Measurements from ENCODE around the gene LDLRAD4. TPM values are rescaled to one million over a fixed set of nuclear protein-coding genes. Genes with fewer than 3 reads are reported as not detected.

LDLRAD4 gene
- total RNA-seq, 1 experiment from 2014 or later, result 1.7 TPM

DNA sequence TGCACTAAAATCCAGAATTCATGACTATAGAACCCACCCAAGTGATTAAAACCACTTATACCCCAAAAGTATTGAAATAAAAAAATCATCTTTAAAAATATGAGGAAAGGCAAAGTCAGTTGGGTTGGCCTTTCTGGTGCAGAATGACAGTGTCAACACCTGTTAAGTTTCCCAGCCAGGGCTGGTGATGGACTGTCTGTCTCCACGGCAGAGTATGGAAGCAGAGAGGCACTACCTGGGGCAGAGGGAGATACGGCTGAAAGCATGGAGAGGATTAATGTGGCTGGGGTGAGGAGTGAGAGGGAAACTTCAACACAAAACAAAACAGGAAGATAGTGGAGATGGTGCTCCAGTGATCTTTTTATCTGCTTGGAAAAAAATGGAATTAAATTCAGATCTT lies 292.0 kb downstream of the LDLRAD4 start:
- H3K27ac ChIP-seq, result no peak overlapping the region
- H2AFZ ChIP-seq, result no peak overlapping the region
- H3K4me2 ChIP-seq, result no peak overlapping the region
- H3K4me1 ChIP-seq (replicated peaks; ENCODE audit: insufficient read depth), result no peaks in the 10 kb centered on the region
- H3K4me3 ChIP-seq, result no peak overlapping the region
- H3K9me2 ChIP-seq (ENCODE audit: insufficient read depth), result no peaks in the 10 kb centered on the region
- no peak for DNase-seq
- no TSS peak for BruUV-seq (replicated peaks)
- no peaks in the 10 kb centered on the region for H4K20me1 ChIP-seq (ENCODE audit: insufficient read depth)
- TF ChIP-seq EZH2 (IDR thresholded peaks at IDR 0.05; ENCODE audit: low read depth), result no peak
- TF ChIP-seq, protein P1, sequence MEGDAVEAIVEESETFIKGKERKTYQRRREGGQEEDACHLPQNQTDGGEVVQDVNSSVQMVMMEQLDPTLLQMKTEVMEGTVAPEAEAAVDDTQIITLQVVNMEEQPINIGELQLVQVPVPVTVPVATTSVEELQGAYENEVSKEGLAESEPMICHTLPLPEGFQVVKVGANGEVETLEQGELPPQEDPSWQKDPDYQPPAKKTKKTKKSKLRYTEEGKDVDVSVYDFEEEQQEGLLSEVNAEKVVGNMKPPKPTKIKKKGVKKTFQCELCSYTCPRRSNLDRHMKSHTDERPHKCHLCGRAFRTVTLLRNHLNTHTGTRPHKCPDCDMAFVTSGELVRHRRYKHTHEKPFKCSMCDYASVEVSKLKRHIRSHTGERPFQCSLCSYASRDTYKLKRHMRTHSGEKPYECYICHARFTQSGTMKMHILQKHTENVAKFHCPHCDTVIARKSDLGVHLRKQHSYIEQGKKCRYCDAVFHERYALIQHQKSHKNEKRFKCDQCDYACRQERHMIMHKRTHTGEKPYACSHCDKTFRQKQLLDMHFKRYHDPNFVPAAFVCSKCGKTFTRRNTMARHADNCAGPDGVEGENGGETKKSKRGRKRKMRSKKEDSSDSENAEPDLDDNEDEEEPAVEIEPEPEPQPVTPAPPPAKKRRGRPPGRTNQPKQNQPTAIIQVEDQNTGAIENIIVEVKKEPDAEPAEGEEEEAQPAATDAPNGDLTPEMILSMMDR (conservative IDR thresholded peaks at IDR 0.05), result no peak
- no peaks in the 10 kb centered on the region for H3F3A ChIP-seq (ENCODE audit: insufficient read depth, low read depth)
- H3K27me3 ChIP-seq (ENCODE audit: insufficient read depth, low read depth), result peaks cover 75% of the 10 kb centered on the region
- no peaks in the 10 kb centered on the region for H3K79me2 ChIP-seq (ENCODE audit: low read depth)
- no peaks in the 10 kb centered on the region for H3K36me3 ChIP-seq (ENCODE audit: low read depth)
- POLR2A ChIA-PET (ENCODE audit: unreplicated experiment), result no interaction called here
- intact Hi-C loops (cut with micrococcal nuclease; ENCODE audit: unreplicated experiment), result no loop called here
- CTCF ChIA-PET, result no interaction called here
- H3K9me3 ChIP-seq (ENCODE audit: insufficient read depth, low read depth), result no peaks in the 10 kb centered on the region

DNA sequence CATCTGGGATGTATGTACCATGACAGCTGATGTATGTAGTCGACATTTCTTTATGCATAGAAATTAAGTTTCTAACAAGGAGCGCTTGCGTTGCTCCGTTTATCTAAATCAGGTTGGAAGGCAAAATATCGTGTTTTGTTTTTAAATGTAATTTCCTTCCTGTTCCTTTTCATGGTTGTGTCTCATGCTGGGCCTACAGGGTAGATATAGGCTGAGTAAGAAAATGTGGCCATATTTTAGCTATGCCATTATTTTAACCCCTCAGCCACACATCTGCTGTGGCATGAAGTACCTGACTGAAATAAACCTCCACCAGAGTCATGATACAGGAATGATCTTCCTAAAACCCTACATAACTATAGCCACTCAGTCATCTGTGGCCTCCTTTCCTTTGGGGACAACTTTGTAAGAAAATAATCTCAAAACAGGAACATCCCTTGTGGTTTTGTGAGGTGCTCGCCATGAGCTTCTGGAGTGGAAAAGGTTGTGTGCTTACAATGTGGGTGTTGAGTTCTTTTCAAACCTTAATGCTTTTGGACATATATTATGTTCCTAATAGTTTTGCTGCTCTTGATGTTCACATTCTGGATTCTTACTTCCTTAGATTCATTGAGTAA lies 293.5 kb downstream of the LDLRAD4 start:
- H3K27ac ChIP-seq, result no peak overlapping the region
- H3K79me2 ChIP-seq (ENCODE audit: low read depth), result no peaks in the 10 kb centered on the region
- no peak for DNase-seq
- intact Hi-C loops (cut with micrococcal nuclease; ENCODE audit: unreplicated experiment), result no loop called here
- H3K4me1 ChIP-seq (replicated peaks; ENCODE audit: insufficient read depth), result no peaks in the 10 kb centered on the region
- ChIA-PET POLR2A (ENCODE audit: unreplicated experiment) (no interaction called here), CTCF (no interaction called here)
- peaks cover 77% of the 10 kb centered on the region for H3K27me3 ChIP-seq (ENCODE audit: insufficient read depth, low read depth)
- H3K36me3 ChIP-seq (ENCODE audit: low read depth), result no peaks in the 10 kb centered on the region
- no TSS peak for BruUV-seq (replicated peaks)
- H2AFZ ChIP-seq, result no peak overlapping the region
- H3K4me2 ChIP-seq, result no peak overlapping the region
- no peaks in the 10 kb centered on the region for H4K20me1 ChIP-seq (ENCODE audit: insufficient read depth)
- H3K9me3 ChIP-seq (ENCODE audit: insufficient read depth, low read depth), result no peaks in the 10 kb centered on the region
- H3K4me3 ChIP-seq, result no peak overlapping the region
- TF ChIP-seq, protein P1 (conservative IDR thresholded peaks at IDR 0.05), result no peak
- TF ChIP-seq EZH2 (IDR thresholded peaks at IDR 0.05; ENCODE audit: low read depth), result no peak
- no peaks in the 10 kb centered on the region for H3F3A ChIP-seq (ENCODE audit: insufficient read depth, low read depth)
- no peaks in the 10 kb centered on the region for H3K9me2 ChIP-seq (ENCODE audit: insufficient read depth)

DNA sequence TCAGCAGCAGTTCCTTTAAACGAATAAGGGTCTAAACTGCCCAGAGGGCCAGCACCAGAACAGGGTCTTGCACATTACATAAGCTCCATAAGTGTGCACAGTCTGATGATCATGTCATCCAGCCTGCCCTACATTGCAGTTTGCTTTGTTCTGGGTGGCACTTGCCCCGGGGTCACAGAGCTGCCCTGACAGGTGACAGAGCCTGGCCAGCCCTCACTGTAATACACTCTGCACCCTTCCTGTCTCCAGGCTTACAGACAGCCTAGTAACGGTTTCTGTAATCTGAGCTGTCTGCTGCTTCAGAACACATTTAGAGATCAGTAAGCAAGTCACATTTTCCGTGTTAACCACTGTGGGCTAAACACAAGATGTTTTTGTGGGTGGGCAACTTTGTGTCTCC lies 294.5 kb downstream of the LDLRAD4 start:
- TF ChIP-seq, protein P1 (conservative IDR thresholded peaks at IDR 0.05), result no peak
- no peak for TF ChIP-seq EZH2 (IDR thresholded peaks at IDR 0.05; ENCODE audit: low read depth)
- H3K9me2 ChIP-seq (ENCODE audit: insufficient read depth), result no peaks in the 10 kb centered on the region
- no peaks in the 10 kb centered on the region for H3K4me1 ChIP-seq (replicated peaks; ENCODE audit: insufficient read depth)
- POLR2A ChIA-PET (ENCODE audit: unreplicated experiment), result no interaction called here
- H3K9me3 ChIP-seq (ENCODE audit: insufficient read depth, low read depth), result no peaks in the 10 kb centered on the region
- CTCF ChIA-PET, result no interaction called here
- no peaks in the 10 kb centered on the region for H4K20me1 ChIP-seq (ENCODE audit: insufficient read depth)
- no peak overlapping the region for H2AFZ ChIP-seq
- H3K36me3 ChIP-seq (ENCODE audit: low read depth), result no peaks in the 10 kb centered on the region
- no peak overlapping the region for H3K27ac ChIP-seq
- no TSS peak for BruUV-seq (replicated peaks)
- DNase-seq, result no peak
- no peaks in the 10 kb centered on the region for H3F3A ChIP-seq (ENCODE audit: insufficient read depth, low read depth)
- H3K27me3 ChIP-seq (ENCODE audit: insufficient read depth, low read depth), result peaks cover 85% of the 10 kb centered on the region
- no peak overlapping the region for H3K4me2 ChIP-seq
- intact Hi-C loops (cut with micrococcal nuclease; ENCODE audit: unreplicated experiment), result no loop called here
- no peak overlapping the region for H3K4me3 ChIP-seq
- H3K79me2 ChIP-seq (ENCODE audit: low read depth), result no peaks in the 10 kb centered on the region

Data from PC-9 (cell line).